Keratinocyte (primary cell): ENCODE measurements around the gene GATA2. TPM values are rescaled to one million over a fixed set of nuclear protein-coding genes. Genes with fewer than 3 reads are reported as not detected.

Experiments used
- DNase-seq: peaks from one replicate; pipeline ENCODE4 v3.0.0-alpha.2; 2011; ENCODE audit warnings: low read depth, missing footprints, low spot score
- FAIRE-seq: peaks from 2 replicates; lab custom pipeline; 2011; peaks lifted over from hg19 to GRCh38; lab: Jason Lieb, UNC
- H2AFZ ChIP-seq: 2 replicates; pipeline ENCODE4 v1.6.0; 2012; ENCODE audit warnings: low read length, control low read depth, inconsistent platforms; ENCODE audit not compliant: control insufficient read depth
- H3K27ac ChIP-seq: 2 replicates; pipeline ENCODE4 v1.5.1; 2011; ENCODE audit warnings: low read length; ENCODE audit not compliant: control insufficient read depth, insufficient read depth
- H3K27me3 ChIP-seq: 3 replicates; pipeline ENCODE4 v1.6.0; 2011; ENCODE audit warnings: low read length; ENCODE audit not compliant: control insufficient read depth, insufficient read depth; ENCODE audit errors: extremely low read depth
- H3K36me3 ChIP-seq, 2 experiments: 2 replicates in 1 of 2; 3 replicates in 1 of 2; pipeline ENCODE4 v1.5.1; 2011; ENCODE audit warnings: low read length in 2 of 2, mild to moderate bottlenecking in 1 of 2; ENCODE audit not compliant: control insufficient read depth in 2 of 2, insufficient read depth in 2 of 2; ENCODE audit errors: extremely low read depth in 1 of 2
- H3K4me1 ChIP-seq: 3 replicates; pipeline ENCODE4 v1.5.1; 2011; ENCODE audit warnings: low read length; ENCODE audit not compliant: control insufficient read depth, insufficient read depth; ENCODE audit errors: extremely low read depth
- H3K4me2 ChIP-seq: 3 replicates; pipeline ENCODE4 v1.6.0; 2011; ENCODE audit warnings: low read depth, low read length; ENCODE audit not compliant: control insufficient read depth, insufficient read depth; ENCODE audit errors: extremely low read depth
- H3K4me3 ChIP-seq, 3 experiments: fragments of 200-600 bp in 1 of 3; sonication (generic) in 1 of 3; 2 replicates in 2 of 3; 3 replicates in 1 of 3; pipeline ENCODE4 v1.5.1; 2011 to 2016; ENCODE audit warnings: low read length in 3 of 3, mild to moderate bottlenecking in 3 of 3, control low read depth in 2 of 3, inconsistent platforms in 1 of 3, low read depth in 1 of 3, mixed read lengths in 1 of 3, mixed run types in 1 of 3, moderate library complexity in 1 of 3; ENCODE audit not compliant: control insufficient read depth in 2 of 3, insufficient read depth in 2 of 3; ENCODE audit errors: extremely low read depth in 1 of 3
- H3K79me2 ChIP-seq: 2 replicates; pipeline ENCODE4 v1.6.0; 2012; ENCODE audit warnings: low read length; ENCODE audit not compliant: control insufficient read depth, insufficient read depth
- H3K9ac ChIP-seq: 3 replicates; pipeline ENCODE4 v1.6.0; 2011; ENCODE audit warnings: low read length; ENCODE audit not compliant: control insufficient read depth, insufficient read depth; ENCODE audit errors: extremely low read depth
- H3K9me1 ChIP-seq: 3 replicates; pipeline ENCODE4 v1.6.0; 2011; ENCODE audit warnings: low read length; ENCODE audit not compliant: control insufficient read depth, insufficient read depth; ENCODE audit errors: extremely low read depth
- H3K9me3 ChIP-seq: 2 replicates; pipeline ENCODE4 v1.5.1; 2012; ENCODE audit warnings: low read depth, low read length; ENCODE audit not compliant: control insufficient read depth
- H4K20me1 ChIP-seq: 3 replicates; pipeline ENCODE4 v1.6.0; 2011; ENCODE audit warnings: low read length; ENCODE audit not compliant: control insufficient read depth, insufficient read depth; ENCODE audit errors: extremely low read depth
- EZH2 ChIP-seq: IDR thresholded peaks from one replicate; pipeline ENCODE4 v1.6.1; 2012; ENCODE audit warnings: inconsistent platforms, mild to moderate bottlenecking, low read length, moderate library complexity
- dilution Hi-C: fragments of 300-500 bp; cut with MboI; formaldehyde crosslinking; loops from one replicate; pipeline ENCODE4 v1.7.0; 2020; ENCODE audit warnings: low sequenced_read_pairs; ENCODE audit not compliant: extremely low pct_ligation_motif_present
- polyA plus RNA-seq, 5 experiments: library from polyadenylated mRNA; depleted of rRNA in 3 of 5; stranded (reverse) in 3 of 5; stranded (forward) in 1 of 5; unstranded in 1 of 5; fragments of >200 nt; gene quantifications; 1 replicate in 1 of 5; 2 replicates in 3 of 5; 3 replicates in 1 of 5; pipeline versions ENCODE4 v1.2.1 to v1.2.3, GENCODE V29; 2011 to 2012; ENCODE audit warnings: missing spikeins in 2 of 5, low read depth in 1 of 5, low replicate concordance in 1 of 5
- TF ChIP-seq, protein P1 (sequence below), 3 experiments: IDR thresholded peaks in 1 of 3; conservative IDR thresholded peaks in 1 of 3; optimal IDR thresholded peaks in 1 of 3; 2 replicates in 2 of 3; 3 replicates in 1 of 3; pipeline versions ENCODE3 to v1.5.1; 2011; ENCODE audit warnings: low read length in 3 of 3, mild to moderate bottlenecking in 3 of 3, moderate library complexity in 2 of 3, control low read depth in 1 of 3, inconsistent platforms in 1 of 3; ENCODE audit not compliant: insufficient read depth in 2 of 3; ENCODE audit errors: extremely low read depth in 1 of 3

Gene GATA2
- polyA plus RNA-seq, 1 donor (not counting 4 experiments of a cell fraction or from before 2014, with no cell fraction given), result not detected

GRCh38 chr3:128480717-128481437 is 12.1 kb downstream of the GATA2 start:
- no peaks in the 10 kb centered on the region for H3K9me1 ChIP-seq
- DNase-seq (no peak), FAIRE-seq (no peak)
- H3K27me3 ChIP-seq, result peaks cover 73% of the 10 kb centered on the region
- no peaks in the 10 kb centered on the region for H3K79me2 ChIP-seq
- H3K9me3 ChIP-seq, result no peaks in the 10 kb centered on the region
- dilution Hi-C loops, result no loop called here
- H3K9ac ChIP-seq, result no peak overlapping the region
- peaks cover 5% of the 10 kb centered on the region for H3K4me1 ChIP-seq
- H3K36me3 ChIP-seq, result no peaks in the 10 kb centered on the region
- H3K27ac ChIP-seq, result no peak overlapping the region
- peaks cover 3% of the 10 kb centered on the region for H4K20me1 ChIP-seq
- no peak overlapping the region for H3K4me2 ChIP-seq
- no peak overlapping the region for H2AFZ ChIP-seq
- no peak overlapping the region for H3K4me3 ChIP-seq
- TF ChIP-seq, protein P1, sequence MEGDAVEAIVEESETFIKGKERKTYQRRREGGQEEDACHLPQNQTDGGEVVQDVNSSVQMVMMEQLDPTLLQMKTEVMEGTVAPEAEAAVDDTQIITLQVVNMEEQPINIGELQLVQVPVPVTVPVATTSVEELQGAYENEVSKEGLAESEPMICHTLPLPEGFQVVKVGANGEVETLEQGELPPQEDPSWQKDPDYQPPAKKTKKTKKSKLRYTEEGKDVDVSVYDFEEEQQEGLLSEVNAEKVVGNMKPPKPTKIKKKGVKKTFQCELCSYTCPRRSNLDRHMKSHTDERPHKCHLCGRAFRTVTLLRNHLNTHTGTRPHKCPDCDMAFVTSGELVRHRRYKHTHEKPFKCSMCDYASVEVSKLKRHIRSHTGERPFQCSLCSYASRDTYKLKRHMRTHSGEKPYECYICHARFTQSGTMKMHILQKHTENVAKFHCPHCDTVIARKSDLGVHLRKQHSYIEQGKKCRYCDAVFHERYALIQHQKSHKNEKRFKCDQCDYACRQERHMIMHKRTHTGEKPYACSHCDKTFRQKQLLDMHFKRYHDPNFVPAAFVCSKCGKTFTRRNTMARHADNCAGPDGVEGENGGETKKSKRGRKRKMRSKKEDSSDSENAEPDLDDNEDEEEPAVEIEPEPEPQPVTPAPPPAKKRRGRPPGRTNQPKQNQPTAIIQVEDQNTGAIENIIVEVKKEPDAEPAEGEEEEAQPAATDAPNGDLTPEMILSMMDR (optimal IDR thresholded peaks at IDR 0.05 in 1 of 3, IDR thresholded peaks at IDR 0.05 in 1 of 3, conservative IDR thresholded peaks at IDR 0.05 in 1 of 3; ENCODE audit: extremely low read depth in 1 of 3, insufficient read depth in 2 of 3, low read length in 3 of 3), result no peak
- no peak for TF ChIP-seq EZH2

DNA sequence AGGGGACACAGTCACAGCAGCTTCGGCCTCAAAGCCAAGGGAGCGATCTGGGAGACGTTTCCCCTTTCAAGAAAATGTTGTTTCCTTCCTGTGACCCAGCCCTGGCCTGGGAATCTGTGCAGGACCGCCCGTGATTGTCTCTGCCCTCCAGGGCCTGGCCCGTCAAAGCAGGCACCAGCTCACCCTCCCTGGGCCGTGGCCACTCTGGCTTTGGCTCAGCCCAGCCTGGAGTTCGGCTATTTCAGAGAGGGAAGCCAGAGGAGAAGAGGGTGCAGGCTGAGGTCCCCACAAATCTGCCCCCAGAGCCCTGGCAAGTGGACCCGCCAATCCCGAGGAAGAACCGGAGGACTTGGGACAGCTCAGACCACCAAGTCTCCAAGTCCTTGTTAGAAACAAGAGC is 12.7 kb downstream of the GATA2 start:
- Histone ChIP-seq H3K36me3 (no peaks in the 10 kb centered on the region), H3K9me1 (no peaks in the 10 kb centered on the region), H3K79me2 (no peaks in the 10 kb centered on the region), H3K9ac (no peak overlapping the region), H3K4me1 (peaks cover 5% of the 10 kb centered on the region), H3K4me2 (no peak overlapping the region), H3K4me3 (no peak overlapping the region), H3K27ac (no peak overlapping the region), H3K9me3 (no peaks in the 10 kb centered on the region), H2AFZ (no peak overlapping the region), H3K27me3 (peaks cover 67% of the 10 kb centered on the region), H4K20me1 (peaks cover 3% of the 10 kb centered on the region)
- FAIRE-seq, result no peak
- DNase-seq, result no peak
- dilution Hi-C loops, result no loop called here
- no peak for TF ChIP-seq EZH2
- TF ChIP-seq, protein P1 (optimal IDR thresholded peaks at IDR 0.05 in 1 of 3, IDR thresholded peaks at IDR 0.05 in 1 of 3, conservative IDR thresholded peaks at IDR 0.05 in 1 of 3; ENCODE audit: extremely low read depth in 1 of 3, insufficient read depth in 2 of 3, low read length in 3 of 3), result no peak
